HT1080 (cell line): Measurements from ENCODE around the gene SCTR. TPM values are rescaled to one million over a fixed set of nuclear protein-coding genes. Genes with fewer than 3 reads are reported as not detected.

Source experiments
- DNase-seq: peaks from one replicate; pipeline ENCODE4 v3.0.0-alpha.2; 2015; ENCODE audit warnings: low read depth
- total RNA-seq: library from RNA; depleted of rRNA; stranded (reverse); fragments of >200 nt; shearing (Covaris generic); gene quantifications from 2 replicates; pipeline ENCODE4 v1.2.3, GENCODE V29; 2014

Gene SCTR
- total RNA-seq, 1 experiment from 2014 or later = not detected

GRCh38 chr2:119525614-119526013 lies 1.3 kb upstream of the SCTR start:
- no peak for DNase-seq

- DNase-seq = no peak
Measured at GRCh38 chr2:119523383-119523951, 816 bp downstream of the SCTR start.

- no peak for DNase-seq
Measured at GRCh38 chr2:119522671-119523070, 1.6 kb downstream of the SCTR start.

DNA sequence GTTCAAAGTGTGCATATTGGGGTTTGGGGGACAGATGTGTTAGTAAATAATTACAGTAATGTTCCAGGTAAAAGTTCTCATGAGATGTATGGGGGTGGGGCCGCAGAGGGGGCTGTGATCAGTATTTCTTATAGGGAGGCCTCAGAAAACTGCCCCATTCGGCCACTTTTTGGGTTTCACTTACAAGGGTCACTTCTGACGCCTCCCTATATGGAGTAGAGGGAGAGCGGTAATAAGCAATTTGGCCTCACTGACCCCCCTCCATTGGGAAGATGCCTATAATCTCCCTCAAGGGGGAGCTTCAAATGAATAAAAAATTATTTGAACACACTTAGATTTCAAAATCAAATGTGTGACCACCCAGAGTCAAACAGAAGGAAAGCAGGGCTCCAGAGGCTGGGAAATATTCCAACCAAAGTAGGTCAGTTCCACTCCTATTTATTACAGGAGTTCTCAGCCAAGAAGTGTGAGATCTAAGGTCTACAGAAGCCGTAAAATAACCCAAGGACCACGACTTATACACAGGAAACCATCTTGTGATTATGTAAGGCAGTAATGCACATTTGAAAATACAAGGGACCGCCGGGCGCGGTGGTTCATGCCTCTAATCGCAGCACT lies 2.7 kb downstream of the SCTR start:
- DNase-seq = no peak

GRCh38 chr2:119520696-119521432 lies 3.4 kb downstream of the SCTR start:
- DNase-seq = no peak

- DNase-seq = no peak
Measured at GRCh38 chr2:119519057-119519408, 5.2 kb downstream of the SCTR start.

GRCh38 chr2:119518401-119519056 lies 5.8 kb downstream of the SCTR start:
- DNase-seq = no peak

DNA sequence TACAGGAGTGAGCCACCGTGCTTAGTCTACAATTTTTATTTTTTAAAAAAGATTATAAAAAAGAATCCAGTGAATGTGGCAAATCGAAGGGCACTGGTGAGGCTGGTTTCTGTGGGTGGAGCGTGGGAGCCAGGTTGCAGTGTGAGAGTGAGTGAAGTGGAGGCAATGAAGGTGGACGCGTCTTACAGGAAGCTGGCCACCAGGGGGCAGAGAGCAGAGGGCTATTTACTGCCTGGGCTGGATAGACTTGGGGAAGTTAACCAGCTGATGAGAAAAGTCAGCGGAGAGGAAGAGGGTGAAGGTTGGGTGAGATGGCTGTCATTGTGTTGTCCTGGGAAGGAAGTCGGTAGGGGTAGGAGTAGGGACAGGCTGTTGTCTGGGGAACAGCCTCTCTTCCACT lies 6.8 kb downstream of the SCTR start:
- DNase-seq = peak; percentile 43

DNA sequence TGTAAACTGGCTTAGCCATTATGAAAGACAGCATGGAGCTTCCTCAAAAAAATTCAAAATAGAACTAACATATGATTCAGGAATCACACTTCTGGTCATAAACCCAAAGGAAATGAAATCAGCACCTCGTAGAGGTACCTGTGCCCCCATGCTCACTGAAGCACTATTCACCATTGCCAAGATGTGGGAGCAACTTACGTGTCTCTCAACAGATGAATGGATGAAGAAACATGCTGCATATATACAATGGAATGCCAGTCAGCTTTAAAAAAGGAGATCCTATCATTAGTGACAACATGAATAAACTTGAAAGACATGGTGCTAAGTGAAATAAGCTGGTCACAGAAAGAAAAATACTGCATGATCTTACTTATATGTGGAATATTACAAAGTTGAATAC lies 8.2 kb downstream of the SCTR start:
- no peak for DNase-seq

GRCh38 chr2:119513832-119514231 lies 10.5 kb downstream of the SCTR start:
- no peak for DNase-seq

GRCh38 chr2:119512946-119513345 lies 11.3 kb downstream of the SCTR start:
- no peak for DNase-seq

GRCh38 chr2:119511989-119512388 lies 12.3 kb downstream of the SCTR start:
- no peak for DNase-seq

GRCh38 chr2:119508756-119509155 lies 15.5 kb downstream of the SCTR start:
- no peak for DNase-seq

DNA sequence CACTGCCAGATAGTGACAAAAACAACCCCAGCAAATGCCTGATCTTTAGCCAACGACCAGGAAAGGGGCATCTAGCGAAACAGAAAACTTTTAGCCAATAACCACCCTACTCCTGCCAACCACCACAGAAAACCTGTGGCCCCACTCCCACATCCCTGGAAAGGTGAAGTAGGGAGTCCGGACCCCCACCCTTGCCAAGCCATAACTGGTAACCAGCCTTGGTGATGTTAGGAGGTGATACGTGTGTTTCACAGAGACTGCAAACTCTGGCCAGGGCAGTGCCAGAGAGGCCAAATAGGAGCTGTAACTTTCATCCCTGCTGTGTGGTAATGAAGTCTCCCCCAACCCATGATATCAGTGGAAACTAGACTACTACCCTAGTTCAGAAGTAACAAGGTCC lies 27.6 kb downstream of the SCTR start:
- DNase-seq = no peak

DNA sequence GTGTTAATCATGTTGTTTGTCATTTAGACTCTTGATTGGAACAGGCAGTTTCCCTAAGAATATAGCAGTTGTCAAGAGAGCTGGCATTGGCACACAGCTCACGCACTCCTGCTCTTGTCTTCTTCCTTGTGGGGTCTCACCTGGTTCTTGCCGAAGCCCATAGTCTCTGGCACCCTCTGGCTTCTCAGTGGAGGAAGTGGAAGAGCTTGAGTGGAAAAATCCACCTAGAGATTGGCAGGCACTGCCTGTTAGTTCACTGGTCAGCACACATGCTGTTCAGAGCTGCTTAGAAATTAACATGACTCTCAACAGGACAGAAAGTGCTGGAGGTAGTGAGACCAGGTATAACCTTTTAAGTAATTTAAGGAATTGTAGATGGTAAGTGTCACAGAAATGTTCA lies 28.3 kb downstream of the SCTR start:
- no peak for DNase-seq

DNA sequence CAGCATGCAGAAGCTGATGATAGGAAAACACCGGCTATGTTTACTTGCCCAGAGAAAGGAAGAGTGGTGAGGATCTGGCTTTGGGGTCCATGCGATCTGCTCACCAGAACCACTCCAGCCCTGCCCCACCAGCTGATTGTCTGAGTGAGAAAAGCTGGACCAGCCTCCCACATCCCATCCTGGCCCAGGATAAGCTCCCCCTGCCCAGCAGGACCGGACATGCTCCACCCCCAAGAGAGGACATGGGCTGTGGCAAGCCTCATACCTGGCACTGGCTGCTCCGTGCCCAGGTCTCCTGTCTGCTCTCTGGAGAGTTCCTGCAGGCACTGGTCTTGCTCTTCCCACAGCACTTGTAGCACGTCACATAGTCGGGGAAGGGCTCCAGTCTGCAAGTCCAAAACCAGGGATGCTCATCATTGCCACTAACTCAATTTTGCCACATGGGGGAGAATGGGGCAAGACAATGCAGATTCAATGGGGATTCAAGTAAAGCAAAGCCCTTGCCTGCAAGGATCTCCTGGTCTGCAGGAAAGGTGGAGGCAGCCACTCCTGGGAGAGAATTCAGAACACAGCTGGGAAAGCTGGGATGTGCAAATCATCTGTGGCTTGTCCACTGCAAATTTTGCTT lies 30.0 kb downstream of the SCTR start:
- DNase-seq = no peak

GRCh38 chr2:119491776-119492525 lies 32.3 kb downstream of the SCTR start:
- DNase-seq = peak; percentile 90

DNA sequence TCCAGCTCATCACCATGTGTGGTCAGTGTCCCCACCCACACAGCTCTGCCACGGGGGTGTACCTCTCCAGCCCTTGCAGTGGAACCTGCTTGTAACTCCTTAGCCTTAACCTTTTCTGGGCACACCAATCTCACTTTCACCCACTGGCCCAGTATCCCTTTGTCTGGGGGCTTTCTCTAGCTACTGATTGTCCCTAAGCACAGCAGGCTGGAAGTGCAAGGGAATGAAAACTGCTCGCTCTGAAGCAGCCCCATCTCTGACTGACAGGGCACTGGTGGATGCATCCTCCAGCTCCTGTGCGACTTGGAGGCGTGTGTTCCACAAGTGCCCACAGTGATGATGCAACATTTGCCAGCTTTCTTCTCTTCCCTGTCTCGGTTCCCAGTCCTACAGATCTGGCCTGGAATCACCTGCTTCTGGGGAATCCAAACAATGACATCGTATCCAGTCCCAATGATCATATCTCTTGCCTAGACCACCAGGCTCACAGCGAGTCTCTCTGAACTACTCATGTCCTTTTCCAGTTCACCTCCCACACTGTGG lies 33.6 kb downstream of the SCTR start:
- DNase-seq = no peak

DNA sequence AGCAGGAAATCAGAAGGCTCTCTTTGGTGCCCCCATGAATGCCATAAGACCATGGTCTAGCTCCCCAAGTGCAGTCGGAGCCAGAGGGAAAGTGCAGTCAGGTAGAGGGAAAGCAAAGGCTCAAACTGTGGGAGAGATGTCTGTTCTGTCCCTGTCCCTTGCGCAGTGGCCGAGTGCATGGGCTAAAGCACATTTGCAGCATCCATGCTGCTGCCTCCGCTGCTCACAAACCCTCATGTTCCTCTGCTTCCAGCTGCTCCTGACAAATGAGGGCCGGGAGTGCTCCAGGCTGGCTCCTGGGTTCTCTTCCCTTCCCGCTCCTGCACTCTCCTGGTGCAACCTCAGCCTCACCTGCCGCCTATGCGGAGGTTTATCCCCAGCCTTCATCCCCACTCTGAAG lies 34.2 kb downstream of the SCTR start:
- no peak for DNase-seq

GRCh38 chr2:119489232-119489952 lies 34.9 kb downstream of the SCTR start:
- no peak for DNase-seq
